H1 (cell line): ENCODE measurements around the gene ZBTB46. TPM values are rescaled to one million over a fixed set of nuclear protein-coding genes. Genes with fewer than 3 reads are reported as not detected.
A peak's percentile ranks its signal among the peaks of the same experiment; 100 is the strongest.

Experiments
- CTCF ChIA-PET: fragments of 300-600 bp; sonication (Branson Sonifier 250); formaldehyde crosslinking; loops from one replicate; lab custom pipeline; 2021; ENCODE audit not compliant: partially characterized antibody; lab: Charles Lee
- POLR2A ChIA-PET: fragments of 300-600 bp; sonication (Branson Sonifier 250); formaldehyde crosslinking; loops from one replicate; lab custom pipeline; 2021; ENCODE audit warnings: inconsistent platforms; ENCODE audit not compliant: partially characterized antibody; lab: Charles Lee
- DNase-seq, 2 experiments: peaks; one replicate each; pipeline versions ENCODE4 v3.0.0 to v3.0.0-alpha.2; 2010 to 2022; ENCODE audit warnings: low spot score in 2 of 2, low read depth in 1 of 2, mixed read lengths in 1 of 2
- FAIRE-seq: peaks from 2 replicates; lab custom pipeline; 2011; peaks lifted over from hg19 to GRCh38; lab: Jason Lieb, UNC
- H2AFZ ChIP-seq: 2 replicates; pipeline ENCODE4 v1.8.1; 2012; ENCODE audit warnings: low read length, inconsistent platforms
- H2AK5ac ChIP-seq: 2 replicates; pipeline ENCODE4 v1.6.1; 2013; ENCODE audit warnings: low read depth, low read length
- H2BK120ac ChIP-seq: replicated peaks from 2 replicates; pipeline ENCODE3; 2013; ENCODE audit warnings: low read depth, low read length, inconsistent platforms
- H2BK12ac ChIP-seq: 2 replicates; pipeline ENCODE4 v1.6.1; 2013; ENCODE audit warnings: low read depth, low read length
- H2BK15ac ChIP-seq: 2 replicates; pipeline ENCODE4 v1.6.1; 2013; ENCODE audit warnings: low read length
- H2BK20ac ChIP-seq: 2 replicates; pipeline ENCODE4 v1.6.1; 2013; ENCODE audit warnings: low read length
- H2BK5ac ChIP-seq: 2 replicates; pipeline ENCODE4 v1.6.1; 2013; ENCODE audit warnings: low read depth, low read length
- H3K14ac ChIP-seq: 2 replicates; pipeline ENCODE4 v1.6.1; 2013; ENCODE audit warnings: inconsistent platforms; ENCODE audit not compliant: insufficient read length
- H3K18ac ChIP-seq: 2 replicates; pipeline ENCODE4 v1.6.1; 2013; ENCODE audit warnings: low read length; ENCODE audit errors: extremely low read depth
- H3K23ac ChIP-seq: 2 replicates; pipeline ENCODE4 v1.6.1; 2013; ENCODE audit warnings: inconsistent platforms; ENCODE audit not compliant: insufficient read length
- H3K23me2 ChIP-seq: 2 replicates; pipeline ENCODE4 v1.6.1; 2013; ENCODE audit warnings: low read depth, low read length
- H3K27ac ChIP-seq: 2 replicates; pipeline ENCODE4 v1.6.1; 2011; ENCODE audit warnings: low read depth, low read length, inconsistent platforms
- H3K27me3 ChIP-seq, 4 experiments: replicated peaks in 1 of 4; 1 replicate in 1 of 4; 2 replicates in 3 of 4; pipeline versions ENCODE4 v1.6.1 to v1.8.1; 2011 to 2013; ENCODE audit warnings: low read length in 3 of 4, mild to moderate bottlenecking in 3 of 4, inconsistent platforms in 2 of 4, mixed read lengths in 2 of 4, moderate library complexity in 1 of 4; ENCODE audit not compliant: control insufficient read depth in 3 of 4, insufficient read depth in 3 of 4; ENCODE audit errors: extremely low read depth in 1 of 4
- H3K36me3 ChIP-seq, 4 experiments: 2 replicates each; pipeline versions ENCODE4 v1.6.1 to v1.8.1; 2011 to 2013; ENCODE audit warnings: mild to moderate bottlenecking in 4 of 4, low read length in 3 of 4, moderate library complexity in 2 of 4, control low read depth in 1 of 4, inconsistent platforms in 1 of 4; ENCODE audit not compliant: insufficient read depth in 4 of 4, control insufficient read depth in 2 of 4
- H3K4ac ChIP-seq: replicated peaks from 2 replicates; pipeline ENCODE3; 2013; ENCODE audit warnings: low read length, low read depth, mixed read lengths, inconsistent platforms; ENCODE audit not compliant: insufficient read length
- H3K4me1 ChIP-seq, 4 experiments: replicated peaks in 1 of 4; 1 replicate in 1 of 4; 2 replicates in 3 of 4; pipeline versions ENCODE4 v1.6.1 to v1.8.1; 2011 to 2013; ENCODE audit warnings: low read length in 3 of 4, inconsistent platforms in 2 of 4, mixed read lengths in 1 of 4; ENCODE audit not compliant: insufficient read depth in 4 of 4, control insufficient read depth in 3 of 4
- H3K4me2 ChIP-seq, 2 experiments: 2 replicates each; pipeline versions ENCODE4 v1.6.1 to v1.8.1; 2011 to 2013; ENCODE audit warnings: low read depth in 2 of 2, low read length in 2 of 2, control low read depth in 1 of 2, inconsistent platforms in 1 of 2, mild to moderate bottlenecking in 1 of 2; ENCODE audit not compliant: insufficient read depth in 1 of 2
- H3K4me3 ChIP-seq, 4 experiments: fragments of 200-600, 300-600 bp in 1 of 4; sonication (generic), shearing (Covaris generic), sonication (Bioruptor Twin) in 1 of 4; 2 replicates each; pipeline versions ENCODE4 v1.5.1 to v1.8.1; 2011 to 2016; ENCODE audit warnings: low read length in 4 of 4, low read depth in 3 of 4, control low read depth in 2 of 4, inconsistent platforms in 2 of 4, mild to moderate bottlenecking in 2 of 4, mixed read lengths in 1 of 4, moderate library complexity in 1 of 4; ENCODE audit not compliant: insufficient read depth in 2 of 4; ENCODE audit errors: extremely low read depth in 1 of 4
- H3K56ac ChIP-seq: replicated peaks from 2 replicates; pipeline ENCODE3; 2013; ENCODE audit warnings: low read depth, mild to moderate bottlenecking, mixed read lengths, low read length, inconsistent platforms; ENCODE audit not compliant: insufficient read length
- H3K79me1 ChIP-seq: 2 replicates; pipeline ENCODE4 v1.6.1; 2013; ENCODE audit warnings: low read depth, low read length, control low read depth
- H3K79me2 ChIP-seq, 2 experiments: 2 replicates each; pipeline versions ENCODE4 v1.6.1 to v1.8.1; 2012 to 2013; ENCODE audit warnings: low read length in 2 of 2, mild to moderate bottlenecking in 2 of 2, inconsistent platforms in 1 of 2; ENCODE audit not compliant: insufficient read depth in 2 of 2, control insufficient read depth in 1 of 2
- H3K9ac ChIP-seq, 4 experiments: replicated peaks in 1 of 4; 1 replicate in 1 of 4; 2 replicates in 3 of 4; pipeline versions ENCODE4 v1.6.1 to v1.8.1; 2011 to 2013; ENCODE audit warnings: low read depth in 3 of 4, low read length in 3 of 4, control low read depth in 2 of 4, mild to moderate bottlenecking in 2 of 4, moderate library complexity in 2 of 4, inconsistent platforms in 1 of 4; ENCODE audit errors: extremely low read depth in 1 of 4
- H3K9me3 ChIP-seq, 2 experiments: 2 replicates each; pipeline versions ENCODE4 v1.6.1 to v1.8.1; 2012 to 2013; ENCODE audit warnings: mild to moderate bottlenecking in 2 of 2, moderate library complexity in 2 of 2, control low read depth in 1 of 2, inconsistent platforms in 1 of 2, low read depth in 1 of 2, low read length in 1 of 2, mixed read lengths in 1 of 2; ENCODE audit not compliant: insufficient read depth in 2 of 2
- H4K20me1 ChIP-seq, 2 experiments: replicated peaks in 1 of 2; 2 replicates each; pipeline versions ENCODE3 to v1.8.1; 2011 to 2013; ENCODE audit warnings: inconsistent platforms in 2 of 2, low read length in 2 of 2, mild to moderate bottlenecking in 1 of 2; ENCODE audit not compliant: insufficient read depth in 2 of 2, control insufficient read depth in 1 of 2
- H4K5ac ChIP-seq: 2 replicates; pipeline ENCODE4 v1.6.1; 2013; ENCODE audit warnings: low read length, low read depth, mixed read lengths, inconsistent platforms; ENCODE audit not compliant: insufficient read length
- H4K8ac ChIP-seq: 2 replicates; pipeline ENCODE4 v1.8.0; 2013; ENCODE audit warnings: mild to moderate bottlenecking, moderate library complexity, low read length, inconsistent platforms; ENCODE audit not compliant: insufficient read depth; ENCODE audit errors: extremely low read depth
- H4K91ac ChIP-seq: replicated peaks from 2 replicates; pipeline ENCODE3; 2013; ENCODE audit warnings: low read length, mixed read lengths, inconsistent platforms; ENCODE audit not compliant: insufficient read length
- BRCA1 ChIP-seq: IDR thresholded peaks from 2 replicates; pipeline ENCODE4 v1.6.1; 2012; ENCODE audit warnings: low read depth, low read length, improper control_type of control experiment
- CHD2 ChIP-seq: IDR thresholded peaks from 2 replicates; pipeline ENCODE4 v1.6.1; 2012; ENCODE audit warnings: low read length, improper control_type of control experiment
- EZH2 ChIP-seq: fragments of 200-600 bp; sonication (generic); IDR thresholded peaks from 2 replicates; pipeline ENCODE4 v1.7.1; 2012; ENCODE audit warnings: low read depth, mild to moderate bottlenecking, moderate library complexity, low read length, inconsistent platforms; ENCODE audit not compliant: severe bottlenecking
- JUN ChIP-seq: IDR thresholded peaks from 2 replicates; pipeline ENCODE4 v1.6.1; 2011; ENCODE audit warnings: low read depth, mild to moderate bottlenecking, improper control_type of control experiment, low read length
- KDM1A ChIP-seq: fragments of 200-600, 300-600 bp; sonication (generic); IDR thresholded peaks from 2 replicates; pipeline ENCODE4 v1.7.1; 2016; ENCODE audit warnings: mild to moderate bottlenecking, low read length, borderline replicate concordance
- KDM5A ChIP-seq: fragments of 200-600 bp; IDR thresholded peaks from 2 replicates; pipeline ENCODE4 v1.7.1; 2012; ENCODE audit warnings: mild to moderate bottlenecking, low read length, inconsistent platforms, mixed read lengths
- POLR2AphosphoS5 ChIP-seq: IDR thresholded peaks from 2 replicates; pipeline ENCODE4 v1.6.1; 2011; ENCODE audit warnings: low read depth, low read length
- RAD21 ChIP-seq, 2 experiments: IDR thresholded peaks in 1 of 2; conservative IDR thresholded peaks in 1 of 2; 2 replicates each; pipeline ENCODE4 v1.6.1; 2011; ENCODE audit warnings: low read depth in 2 of 2, low read length in 2 of 2, improper control_type of control experiment in 1 of 2, inconsistent platforms in 1 of 2, mild to moderate bottlenecking in 1 of 2, moderate library complexity in 1 of 2
- RNF2 ChIP-seq: fragments of 200-900, 300-1000 bp; sonication (generic); IDR thresholded peaks from 2 replicates; pipeline ENCODE4 v1.7.1; 2016; ENCODE audit warnings: borderline replicate concordance, low read depth, mild to moderate bottlenecking, antibody characterized with exemption, low read length; ENCODE audit not compliant: poor library complexity, severe bottlenecking; ENCODE audit errors: missing control alignments
- SUZ12 ChIP-seq: fragments of 200-600 bp; sonication (generic); IDR thresholded peaks from 2 replicates; pipeline ENCODE4 v1.6.1; 2012; ENCODE audit warnings: mild to moderate bottlenecking, inconsistent platforms, low read length, moderate library complexity, mixed read lengths
- TAF1 ChIP-seq: IDR thresholded peaks from 2 replicates; pipeline ENCODE4 v1.6.1; 2011; ENCODE audit warnings: mild to moderate bottlenecking, low read depth, low read length
- WGBS, 2 experiments: shearing (Covaris generic) in 1 of 2; methylation state at CpG; one replicate each; pipeline versions ENCODE4 v1.1.6 to v1.1.7; 2013 to 2015; ENCODE audit warnings: low lambda C conversion rate in 2 of 2, mixed read lengths in 2 of 2, inconsistent platforms in 1 of 2, low coverage in 1 of 2, missing lambda C conversion rate in 1 of 2; ENCODE audit not compliant: insufficient replicate concordance in 2 of 2, insufficient coverage in 1 of 2, insufficient read length in 1 of 2; ENCODE audit errors: extremely low coverage in 1 of 2, missing lambda C conversion rate in 1 of 2; 5-methylcytosine and 5-hydroxymethylcytosine counted together
- polyA plus RNA-seq, 7 experiments: library from polyadenylated mRNA; depleted of rRNA in 3 of 7; stranded (reverse) in 5 of 7; unstranded in 2 of 7; fragments of >200 nt in 5 of 7; fragments of 200-250 nt in 2 of 7; gene quantifications; 1 replicate in 5 of 7; 2 replicates in 1 of 7; 4 replicates in 1 of 7; pipeline versions ENCODE4 v1.2.1 to v1.2.3, GENCODE V29; 2011 to 2013; ENCODE audit warnings: missing spikeins in 2 of 7, mixed read lengths in 2 of 7
- total RNA-seq: library from RNA; stranded (reverse); fragmentation: NEBNext Ultra II Directional; extraction: Animal tissue kit (Norgen Biotek cat#: 25700); gene quantifications from 2 replicates; pipeline ENCODE4 v1.2.1, GENCODE V29; 2021
- TF ChIP-seq, protein P1 (sequence below): IDR thresholded peaks from 2 replicates; pipeline ENCODE4 v1.6.1; 2012; ENCODE audit warnings: inconsistent platforms

Gene ZBTB46
- total and polyA plus RNA-seq, 2 of the 8 experiments (the other 6 are each of a cell fraction or from before 2014, with no cell fraction given): 6.4 to 22.4 TPM

DNA sequence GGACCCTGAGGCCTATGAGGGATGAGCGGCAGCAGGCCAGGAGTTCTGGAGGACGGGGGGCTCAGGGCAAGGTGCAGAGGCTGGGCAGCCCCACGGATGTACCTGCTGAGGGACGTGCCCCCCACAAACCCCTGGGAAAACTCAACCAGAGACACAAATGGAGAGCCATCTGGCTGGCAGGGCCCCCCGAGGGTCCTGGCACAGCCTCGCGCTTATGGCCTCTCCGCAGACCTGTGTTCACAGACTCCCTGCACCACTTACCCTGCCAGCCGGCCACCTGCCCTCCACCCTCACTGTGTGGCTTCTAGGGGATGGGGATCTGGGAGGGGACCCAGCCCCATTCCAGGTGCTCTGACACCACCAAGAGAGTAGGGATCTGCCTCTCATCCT is 3.4 kb upstream of the ZBTB46 start:
- Histone ChIP-seq H2BK120ac (peak overlapping the region; percentile 69), H2AFZ (no peak overlapping the region), H3K9me3 (no peaks in the 10 kb centered on the region), H3K56ac (no peak overlapping the region), H3K9ac (no peak overlapping the region), H2BK15ac (peak overlapping the region; percentile 92), H2BK5ac (peak overlapping the region; percentile 40; the same call in 1 of the 2 replicates), H3K23me2 (peaks cover 15% of the 10 kb centered on the region; the same call in 1 of the 2 replicates), H4K20me1 (peaks cover 0 to 4% of the 10 kb centered on the region in 2 experiments), H3K18ac (peak overlapping the region; percentile 60), H3K79me1 (no peaks in the 10 kb centered on the region), H3K27me3 (peaks cover 14 to 29% (median 23%) of the 10 kb centered on the region in 4 experiments; a peak in 6 of 7 replicates), H3K14ac (no peak overlapping the region), H2BK12ac (0 out of 2 replicates have a peak overlapping the region, but pooled peaks have one; percentile 80), H2BK20ac (peak overlapping the region; percentile 32; the same call in 1 of the 2 replicates), H4K5ac (peak overlapping the region; percentile 58), H4K91ac (peak overlapping the region; percentile 68), H3K23ac (no peak overlapping the region), H3K36me3 (no peaks in the 10 kb centered on the region), H3K4me3 (no peak overlapping the region; a peak in 1 of 8 replicates), H3K79me2 (peaks cover 1 to 5% of the 10 kb centered on the region in 2 experiments; a peak in 2 of 4 replicates), H3K4me2 (peak overlapping the region; percentile 2 to 51; a peak in 1 of 4 replicates), H3K27ac (no peak overlapping the region), H2AK5ac (0 out of 2 replicates have a peak overlapping the region, but pooled peaks have one; percentile 14), H4K8ac (0 out of 2 replicates have a peak overlapping the region, but pooled peaks have one; percentile 1), H3K4ac (peak overlapping the region; percentile 72), H3K4me1 (peaks cover 1 to 28% (median 16%) of the 10 kb centered on the region in 4 experiments)
- DNase-seq (no peak), FAIRE-seq (no peak)
- WGBS, 2 experiments: 87% methylated on average over 9 of the region's 9 CpGs; no CpG with 5 or more reads in 1 of the 2 experiments
- POLR2A ChIA-PET: interaction anchor here (0.8 to 1.5 kb wide), 4 partner anchors 13 to 97 kb away, joined by 3 to 7 read pairs (median 4); partner anchors contain the start of gene TPD52L2
- CTCF ChIA-PET: interaction anchor here (0.8 kb wide), 1 partner anchor 48 kb away, joined by 3 read pairs; no protein-coding TSS in a partner anchor
- TF ChIP-seq KDM1A (no peak), TAF1 (no peak), CHD2 (no peak), SUZ12 (no peak), JUN (no peak), EZH2 (no peak), KDM5A (no peak), POLR2AphosphoS5 (no peak), RAD21 (IDR thresholded peaks at IDR 0.05 in 1 of 2, conservative IDR thresholded peaks at IDR 0.05 in 1 of 2; ENCODE audit: low read depth in 2 of 2, low read length in 2 of 2) (no peak), BRCA1 (no peak), RNF2 (no peak)
- TF ChIP-seq, protein P1, sequence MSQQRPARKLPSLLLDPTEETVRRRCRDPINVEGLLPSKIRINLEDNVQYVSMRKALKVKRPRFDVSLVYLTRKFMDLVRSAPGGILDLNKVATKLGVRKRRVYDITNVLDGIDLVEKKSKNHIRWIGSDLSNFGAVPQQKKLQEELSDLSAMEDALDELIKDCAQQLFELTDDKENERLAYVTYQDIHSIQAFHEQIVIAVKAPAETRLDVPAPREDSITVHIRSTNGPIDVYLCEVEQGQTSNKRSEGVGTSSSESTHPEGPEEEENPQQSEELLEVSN: no peak
